Measurements from ENCODE around the gene ERCC5. TPM values are rescaled to one million over a fixed set of nuclear protein-coding genes. Genes with fewer than 3 reads are reported as not detected.

Gene ERCC5
- total RNA-seq, 1 donor from 2014 or later = 51.1 TPM

DNA sequence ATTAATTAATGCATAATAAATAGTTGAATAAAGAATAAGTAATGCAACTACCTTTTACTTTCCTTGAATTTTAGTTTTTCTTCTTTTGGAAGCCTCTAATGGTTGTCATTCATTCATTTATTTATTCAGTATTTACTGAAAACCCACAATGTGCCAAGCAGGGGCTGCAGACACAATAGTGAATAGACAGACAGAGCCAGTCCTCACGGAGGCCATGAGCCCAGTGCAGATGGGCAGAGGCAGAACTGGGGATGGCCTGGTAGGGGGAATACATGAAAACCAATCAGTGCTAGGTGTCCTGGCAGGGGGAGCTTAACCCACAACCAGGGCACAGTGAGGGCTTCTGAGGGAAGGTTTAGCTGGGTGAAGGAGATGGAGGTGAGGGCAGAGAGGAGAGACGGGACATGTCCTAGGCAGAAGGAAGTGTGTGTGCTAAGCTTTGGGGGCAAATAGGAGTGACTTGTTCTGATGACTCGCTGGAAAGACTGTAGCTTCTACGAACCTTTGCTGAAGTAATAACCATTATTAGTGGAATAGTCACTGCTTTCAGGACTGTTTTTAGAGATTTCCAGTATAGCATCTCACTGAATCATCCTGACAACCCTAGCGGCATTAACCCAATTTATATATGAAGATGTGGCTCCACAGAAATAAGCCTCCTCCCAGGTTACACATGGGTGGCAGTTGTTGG is 55.9 kb downstream of the ERCC5 start:
- TF ChIP-seq, protein P1, sequence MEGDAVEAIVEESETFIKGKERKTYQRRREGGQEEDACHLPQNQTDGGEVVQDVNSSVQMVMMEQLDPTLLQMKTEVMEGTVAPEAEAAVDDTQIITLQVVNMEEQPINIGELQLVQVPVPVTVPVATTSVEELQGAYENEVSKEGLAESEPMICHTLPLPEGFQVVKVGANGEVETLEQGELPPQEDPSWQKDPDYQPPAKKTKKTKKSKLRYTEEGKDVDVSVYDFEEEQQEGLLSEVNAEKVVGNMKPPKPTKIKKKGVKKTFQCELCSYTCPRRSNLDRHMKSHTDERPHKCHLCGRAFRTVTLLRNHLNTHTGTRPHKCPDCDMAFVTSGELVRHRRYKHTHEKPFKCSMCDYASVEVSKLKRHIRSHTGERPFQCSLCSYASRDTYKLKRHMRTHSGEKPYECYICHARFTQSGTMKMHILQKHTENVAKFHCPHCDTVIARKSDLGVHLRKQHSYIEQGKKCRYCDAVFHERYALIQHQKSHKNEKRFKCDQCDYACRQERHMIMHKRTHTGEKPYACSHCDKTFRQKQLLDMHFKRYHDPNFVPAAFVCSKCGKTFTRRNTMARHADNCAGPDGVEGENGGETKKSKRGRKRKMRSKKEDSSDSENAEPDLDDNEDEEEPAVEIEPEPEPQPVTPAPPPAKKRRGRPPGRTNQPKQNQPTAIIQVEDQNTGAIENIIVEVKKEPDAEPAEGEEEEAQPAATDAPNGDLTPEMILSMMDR (IDR thresholded peaks at IDR 0.05) = no peak
- H3K4me3 Mint-ChIP-seq (ENCODE audit: unreplicated experiment) = no peak overlapping the region
- no peak overlapping the region for H3K27ac Mint-ChIP-seq (ENCODE audit: unreplicated experiment)
- no peaks in the 10 kb centered on the region for H3K27me3 Mint-ChIP-seq (ENCODE audit: low read depth)
- no peaks in the 10 kb centered on the region for H3K36me3 Mint-ChIP-seq (ENCODE audit: low read depth)
- DNase-seq (ENCODE audit: low spot score) = no peak
- no peaks in the 10 kb centered on the region for H3K4me1 Mint-ChIP-seq (ENCODE audit: low read depth)
- H3K9me3 Mint-ChIP-seq (ENCODE audit: low read depth) = no peaks in the 10 kb centered on the region

DNA sequence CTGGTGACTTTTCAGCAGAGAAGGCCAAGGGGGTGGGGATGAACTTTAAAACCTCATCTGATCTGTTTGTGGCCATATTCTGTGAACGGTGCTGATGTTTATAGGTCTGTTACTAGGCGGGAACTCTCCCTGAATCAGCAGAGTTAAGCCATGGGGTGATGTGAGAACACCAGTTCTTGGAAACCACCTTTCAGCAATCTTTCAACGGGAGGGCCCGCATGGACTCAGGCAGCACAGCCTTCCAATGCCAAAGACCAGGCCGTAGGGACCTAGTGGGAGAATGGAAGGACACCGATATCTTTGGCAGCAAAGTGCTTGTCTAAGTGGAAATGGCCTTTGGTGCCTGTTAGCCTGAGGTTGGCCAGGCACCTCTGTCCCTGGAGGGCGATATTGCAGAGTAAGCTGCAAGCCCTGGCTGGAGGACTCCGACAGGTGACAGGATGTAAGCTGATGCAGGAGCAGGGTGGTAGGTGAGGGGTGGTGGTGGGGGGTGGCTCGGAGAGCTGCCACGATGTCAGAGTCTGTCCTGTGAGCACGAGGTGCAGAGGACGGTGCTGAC is 57.0 kb downstream of the ERCC5 start:
- Mint-ChIP-seq H3K9me3 (ENCODE audit: low read depth) (no peaks in the 10 kb centered on the region), H3K4me1 (ENCODE audit: low read depth) (no peaks in the 10 kb centered on the region), H3K27ac (ENCODE audit: unreplicated experiment) (no peak overlapping the region), H3K36me3 (ENCODE audit: low read depth) (no peaks in the 10 kb centered on the region), H3K27me3 (ENCODE audit: low read depth) (peaks cover 2% of the 10 kb centered on the region), H3K4me3 (ENCODE audit: unreplicated experiment) (no peak overlapping the region)
- no peak for DNase-seq (ENCODE audit: low spot score)
- TF ChIP-seq, protein P1 (IDR thresholded peaks at IDR 0.05) = no peak

DNA sequence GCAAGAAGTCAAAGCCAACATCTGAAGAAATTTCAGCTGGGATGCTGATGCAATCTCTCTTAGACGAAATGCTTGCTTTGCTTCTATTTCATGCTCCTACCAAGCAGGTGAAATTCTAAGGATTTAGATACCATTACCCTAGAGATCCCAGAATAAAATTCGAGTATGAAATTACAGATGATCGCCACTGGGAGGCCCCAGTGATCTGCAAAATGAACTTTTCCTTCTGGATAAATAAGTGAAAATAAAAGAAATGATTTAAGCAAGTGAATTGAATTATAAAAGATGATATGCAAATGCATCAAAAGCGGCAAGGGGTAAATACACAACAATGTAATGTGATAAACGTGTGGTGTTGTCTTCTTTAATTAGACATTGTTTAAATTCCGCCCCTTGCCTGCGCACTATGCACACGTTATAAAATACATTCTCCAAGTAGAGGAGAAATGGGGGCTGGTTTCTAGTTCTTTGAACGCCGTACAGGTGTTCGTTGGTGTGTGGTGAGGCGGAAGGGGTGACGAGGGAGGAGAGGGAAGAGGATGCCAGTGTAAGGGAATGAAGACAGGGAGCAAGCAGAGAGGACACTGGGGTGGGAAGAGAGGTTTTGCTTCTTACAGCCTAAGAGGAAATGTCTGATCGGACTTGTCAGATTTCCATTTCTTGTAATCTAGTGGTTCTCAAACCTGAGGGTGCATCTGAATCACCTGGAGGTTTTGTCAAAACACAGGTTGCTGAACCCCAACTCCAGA is 58.0 kb downstream of the ERCC5 start:
- TF ChIP-seq, protein P1 (IDR thresholded peaks at IDR 0.05) = peak; percentile 79
- Mint-ChIP-seq H3K27ac (ENCODE audit: unreplicated experiment) (no peak overlapping the region), H3K4me3 (ENCODE audit: unreplicated experiment) (no peak overlapping the region), H3K9me3 (ENCODE audit: low read depth) (no peaks in the 10 kb centered on the region), H3K27me3 (ENCODE audit: low read depth) (peaks cover 2% of the 10 kb centered on the region), H3K4me1 (ENCODE audit: low read depth) (no peaks in the 10 kb centered on the region), H3K36me3 (ENCODE audit: low read depth) (no peaks in the 10 kb centered on the region)
- no peak for DNase-seq (ENCODE audit: low spot score)

DNA sequence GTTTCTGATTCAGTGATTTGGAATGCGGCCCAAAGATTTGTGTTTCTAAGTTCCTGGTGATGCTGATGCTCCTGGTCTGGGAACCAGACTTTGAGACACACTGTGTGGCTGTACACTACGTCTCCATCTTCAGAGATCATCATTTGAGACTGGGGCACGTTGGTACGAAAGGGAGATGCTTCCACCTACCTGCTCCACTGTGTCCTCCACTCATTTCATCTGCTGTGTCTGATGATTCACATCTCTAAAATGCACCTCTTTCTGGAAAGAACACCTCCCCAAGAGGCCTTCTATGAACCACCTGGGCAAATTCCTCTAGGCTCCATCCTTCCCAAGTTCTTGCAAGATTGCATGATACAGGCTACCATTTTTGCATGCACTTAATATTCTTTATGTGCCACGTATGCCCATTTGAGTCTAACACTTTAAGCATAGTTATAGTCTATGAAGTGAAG is 58.6 kb downstream of the ERCC5 start:
- DNase-seq (ENCODE audit: low spot score) = no peak
- peaks cover 2% of the 10 kb centered on the region for H3K27me3 Mint-ChIP-seq (ENCODE audit: low read depth)
- H3K4me3 Mint-ChIP-seq (ENCODE audit: unreplicated experiment) = no peak overlapping the region
- H3K27ac Mint-ChIP-seq (ENCODE audit: unreplicated experiment) = no peak overlapping the region
- H3K4me1 Mint-ChIP-seq (ENCODE audit: low read depth) = no peaks in the 10 kb centered on the region
- TF ChIP-seq, protein P1 (IDR thresholded peaks at IDR 0.05) = no peak
- no peaks in the 10 kb centered on the region for H3K9me3 Mint-ChIP-seq (ENCODE audit: low read depth)
- no peaks in the 10 kb centered on the region for H3K36me3 Mint-ChIP-seq (ENCODE audit: low read depth)

Measured in chondrocyte (in vitro differentiated cells).